Measurements from ENCODE around the gene HBA2. TPM values are rescaled to one million over a fixed set of nuclear protein-coding genes. Genes with fewer than 3 reads are reported as not detected.
"Not testable (repeated sequence)": the region's sequence is repeated elsewhere in the genome, so short reads cannot be mapped to it uniquely, and the experiment has no call there.

HBA2 gene
- polyA plus RNA-seq, 2 donors = 0.49 to 1.4 TPM

- Histone ChIP-seq H3K4me3 (ENCODE audit: low read depth in 1 of 2, low read length in 2 of 2) (no peak overlapping the region), H3K9me3 (ENCODE audit: control insufficient read depth in 2 of 2, insufficient read depth in 1 of 2, low read depth in 1 of 2, low read length in 1 of 2) (no peaks in the 10 kb centered on the region), H3K36me3 (ENCODE audit: control insufficient read depth in 2 of 2, insufficient read depth in 2 of 2, low read length in 1 of 2) (peaks cover 10 to 39% of the 10 kb centered on the region in 2 donors), H3K27me3 (ENCODE audit: control insufficient read depth in 1 of 2, insufficient read depth in 2 of 2, low read length in 2 of 2) (no peaks in the 10 kb centered on the region), H3K27ac (ENCODE audit: low read depth in 2 of 2, low read length in 1 of 2) (no peak overlapping the region), H3K4me1 (ENCODE audit: control insufficient read depth in 2 of 2, insufficient read depth in 2 of 2, low read length in 1 of 2) (no peaks in the 10 kb centered on the region)
- WGBS, 2 donors = 94 to 95% methylated on average over 34 of the region's 34 CpGs
Measured at GRCh38 chr16:189604-190186, 17.0 kb downstream of the HBA2 start.

- H3K4me1 ChIP-seq (ENCODE audit: control insufficient read depth in 2 of 2, insufficient read depth in 2 of 2, low read length in 1 of 2) = no peaks in the 10 kb centered on the region
- no peak overlapping the region for H3K4me3 ChIP-seq (ENCODE audit: low read depth in 1 of 2, low read length in 2 of 2)
- WGBS, 2 donors = 85 to 93% methylated on average over 4 of the region's 4 CpGs
- no peaks in the 10 kb centered on the region for H3K27me3 ChIP-seq (ENCODE audit: control insufficient read depth in 1 of 2, insufficient read depth in 2 of 2, low read length in 2 of 2)
- H3K27ac ChIP-seq (ENCODE audit: low read depth in 2 of 2, low read length in 1 of 2) = no peak overlapping the region
- H3K36me3 ChIP-seq (ENCODE audit: control insufficient read depth in 2 of 2, insufficient read depth in 2 of 2, low read length in 1 of 2) = peaks cover 17 to 47% of the 10 kb centered on the region in 2 donors
- no peaks in the 10 kb centered on the region for H3K9me3 ChIP-seq (ENCODE audit: control insufficient read depth in 2 of 2, insufficient read depth in 1 of 2, low read depth in 1 of 2, low read length in 1 of 2)
Measured at GRCh38 chr16:191831-192230, 19.2 kb downstream of the HBA2 start.

GRCh38 chr16:192686-193085 is 20.0 kb downstream of the HBA2 start:
- Histone ChIP-seq H3K4me3 (ENCODE audit: low read depth in 1 of 2, low read length in 2 of 2) (no peak overlapping the region), H3K9me3 (ENCODE audit: control insufficient read depth in 2 of 2, insufficient read depth in 1 of 2, low read depth in 1 of 2, low read length in 1 of 2) (no peaks in the 10 kb centered on the region), H3K27me3 (ENCODE audit: control insufficient read depth in 1 of 2, insufficient read depth in 2 of 2, low read length in 2 of 2) (no peaks in the 10 kb centered on the region), H3K27ac (ENCODE audit: low read depth in 2 of 2, low read length in 1 of 2) (no peak overlapping the region), H3K4me1 (ENCODE audit: control insufficient read depth in 2 of 2, insufficient read depth in 2 of 2, low read length in 1 of 2) (no peaks in the 10 kb centered on the region), H3K36me3 (ENCODE audit: control insufficient read depth in 2 of 2, insufficient read depth in 2 of 2, low read length in 1 of 2) (peaks cover 17 to 47% of the 10 kb centered on the region in 2 donors)
- WGBS, 2 donors = 90 to 94% methylated on average over 11 of the region's 11 CpGs

- H3K27me3 ChIP-seq (ENCODE audit: control insufficient read depth in 1 of 2, insufficient read depth in 2 of 2, low read length in 2 of 2) = no peaks in the 10 kb centered on the region
- no peak overlapping the region for H3K4me3 ChIP-seq (ENCODE audit: low read depth in 1 of 2, low read length in 2 of 2)
- no peak overlapping the region for H3K27ac ChIP-seq (ENCODE audit: low read depth in 2 of 2, low read length in 1 of 2)
- H3K4me1 ChIP-seq (ENCODE audit: control insufficient read depth in 2 of 2, insufficient read depth in 2 of 2, low read length in 1 of 2) = no peaks in the 10 kb centered on the region
- WGBS, 2 donors = 93 to 94% methylated on average over 14 to 15 of the region's 15 CpGs
- H3K9me3 ChIP-seq (ENCODE audit: control insufficient read depth in 2 of 2, insufficient read depth in 1 of 2, low read depth in 1 of 2, low read length in 1 of 2) = no peaks in the 10 kb centered on the region
- H3K36me3 ChIP-seq (ENCODE audit: control insufficient read depth in 2 of 2, insufficient read depth in 2 of 2, low read length in 1 of 2) = peaks cover 17 to 48% of the 10 kb centered on the region in 2 donors
Measured at GRCh38 chr16:193441-193840, 20.8 kb downstream of the HBA2 start.

- no peak overlapping the region for H3K27ac ChIP-seq (ENCODE audit: low read depth in 2 of 2, low read length in 1 of 2)
- no peaks in the 10 kb centered on the region for H3K4me1 ChIP-seq (ENCODE audit: control insufficient read depth in 2 of 2, insufficient read depth in 2 of 2, low read length in 1 of 2)
- H3K27me3 ChIP-seq (ENCODE audit: control insufficient read depth in 1 of 2, insufficient read depth in 2 of 2, low read length in 2 of 2) = no peaks in the 10 kb centered on the region
- WGBS, 2 donors = 93 to 98% methylated on average over 6 of the region's 6 CpGs
- no peak overlapping the region for H3K4me3 ChIP-seq (ENCODE audit: low read depth in 1 of 2, low read length in 2 of 2)
- H3K9me3 ChIP-seq (ENCODE audit: control insufficient read depth in 2 of 2, insufficient read depth in 1 of 2, low read depth in 1 of 2, low read length in 1 of 2) = no peaks in the 10 kb centered on the region
- H3K36me3 ChIP-seq (ENCODE audit: control insufficient read depth in 2 of 2, insufficient read depth in 2 of 2, low read length in 1 of 2) = peaks cover 14 to 49% of the 10 kb centered on the region in 2 donors
Measured at GRCh38 chr16:194516-194915, 21.8 kb downstream of the HBA2 start.

GRCh38 chr16:200388-200787 is 27.7 kb downstream of the HBA2 start:
- Histone ChIP-seq H3K9me3 (ENCODE audit: control insufficient read depth in 2 of 2, insufficient read depth in 1 of 2, low read depth in 1 of 2, low read length in 1 of 2) (no peaks in the 10 kb centered on the region), H3K4me1 (ENCODE audit: control insufficient read depth in 2 of 2, insufficient read depth in 2 of 2, low read length in 1 of 2) (no peaks in the 10 kb centered on the region), H3K27ac (ENCODE audit: low read depth in 2 of 2, low read length in 1 of 2) (no peak overlapping the region), H3K27me3 (ENCODE audit: control insufficient read depth in 1 of 2, insufficient read depth in 2 of 2, low read length in 2 of 2) (no peaks in the 10 kb centered on the region), H3K4me3 (ENCODE audit: low read depth in 1 of 2, low read length in 2 of 2) (no peak overlapping the region), H3K36me3 (ENCODE audit: control insufficient read depth in 2 of 2, insufficient read depth in 2 of 2, low read length in 1 of 2) (peaks cover 3 to 25% of the 10 kb centered on the region in 2 donors)
- 93 to 96% methylated on average over 5 of the region's 5 CpGs for WGBS, 2 donors

- Histone ChIP-seq H3K9me3 (ENCODE audit: control insufficient read depth in 2 of 2, insufficient read depth in 1 of 2, low read depth in 1 of 2, low read length in 1 of 2) (no peaks in the 10 kb centered on the region), H3K4me3 (ENCODE audit: low read depth in 1 of 2, low read length in 2 of 2) (no peak overlapping the region), H3K27ac (ENCODE audit: low read depth in 2 of 2, low read length in 1 of 2) (no peak overlapping the region), H3K4me1 (ENCODE audit: control insufficient read depth in 2 of 2, insufficient read depth in 2 of 2, low read length in 1 of 2) (no peaks in the 10 kb centered on the region), H3K36me3 (ENCODE audit: control insufficient read depth in 2 of 2, insufficient read depth in 2 of 2, low read length in 1 of 2) (peaks cover 2 to 22% of the 10 kb centered on the region in 2 donors), H3K27me3 (ENCODE audit: control insufficient read depth in 1 of 2, insufficient read depth in 2 of 2, low read length in 2 of 2) (no peaks in the 10 kb centered on the region)
- WGBS, 2 donors = 92 to 94% methylated on average over 4 of the region's 4 CpGs
Measured at GRCh38 chr16:203246-203645, 30.6 kb downstream of the HBA2 start.

- H3K36me3 ChIP-seq (ENCODE audit: control insufficient read depth in 2 of 2, insufficient read depth in 2 of 2, low read length in 1 of 2) = peaks cover 2 to 16% of the 10 kb centered on the region in 2 donors
- not testable (repeated sequence) for H3K27me3 ChIP-seq (ENCODE audit: control insufficient read depth in 1 of 2, insufficient read depth in 2 of 2, low read length in 2 of 2); H3K9me3 ChIP-seq (ENCODE audit: control insufficient read depth in 2 of 2, insufficient read depth in 1 of 2, low read depth in 1 of 2, low read length in 1 of 2); H3K4me1 ChIP-seq (ENCODE audit: control insufficient read depth in 2 of 2, insufficient read depth in 2 of 2, low read length in 1 of 2); H3K4me3 ChIP-seq (ENCODE audit: low read depth in 1 of 2, low read length in 2 of 2); H3K27ac ChIP-seq (ENCODE audit: low read depth in 2 of 2, low read length in 1 of 2)
- 96 to 97% methylated on average over 9 of the region's 9 CpGs for WGBS, 2 donors
Measured at GRCh38 chr16:204046-204445, 31.4 kb downstream of the HBA2 start.

- not testable (repeated sequence) for H3K4me1 ChIP-seq (ENCODE audit: control insufficient read depth in 2 of 2, insufficient read depth in 2 of 2, low read length in 1 of 2); H3K9me3 ChIP-seq (ENCODE audit: control insufficient read depth in 2 of 2, insufficient read depth in 1 of 2, low read depth in 1 of 2, low read length in 1 of 2); H3K27me3 ChIP-seq (ENCODE audit: control insufficient read depth in 1 of 2, insufficient read depth in 2 of 2, low read length in 2 of 2); H3K4me3 ChIP-seq (ENCODE audit: low read depth in 1 of 2, low read length in 2 of 2); H3K27ac ChIP-seq (ENCODE audit: low read depth in 2 of 2, low read length in 1 of 2)
- 89 to 91% methylated on average over 4 of the region's 4 CpGs for WGBS, 2 donors
- H3K36me3 ChIP-seq (ENCODE audit: control insufficient read depth in 2 of 2, insufficient read depth in 2 of 2, low read length in 1 of 2) = peaks cover 8 to 18% of the 10 kb centered on the region in 2 donors
Measured at GRCh38 chr16:209359-209758, 36.7 kb downstream of the HBA2 start.

- H3K27me3 ChIP-seq (ENCODE audit: control insufficient read depth in 1 of 2, insufficient read depth in 2 of 2, low read length in 2 of 2); H3K9me3 ChIP-seq (ENCODE audit: control insufficient read depth in 2 of 2, insufficient read depth in 1 of 2, low read depth in 1 of 2, low read length in 1 of 2); H3K27ac ChIP-seq (ENCODE audit: low read depth in 2 of 2, low read length in 1 of 2); H3K4me1 ChIP-seq (ENCODE audit: control insufficient read depth in 2 of 2, insufficient read depth in 2 of 2, low read length in 1 of 2); H3K4me3 ChIP-seq (ENCODE audit: low read depth in 1 of 2, low read length in 2 of 2): not testable (repeated sequence)
- 89 to 91% methylated on average over 14 of the region's 14 CpGs for WGBS, 2 donors
- H3K36me3 ChIP-seq (ENCODE audit: control insufficient read depth in 2 of 2, insufficient read depth in 2 of 2, low read length in 1 of 2) = peaks cover 10 to 11% of the 10 kb centered on the region in 2 donors
Measured at GRCh38 chr16:211631-212180, 39.0 kb downstream of the HBA2 start.

All from esophagus (tissue), 2 donors.